NCI-H1105 treated with DMSO at 0.1 percent for 48 hours (cell line): ENCODE measurements around the gene FGFBP2.
"Not testable (repeated sequence)": the region's sequence is repeated elsewhere in the genome, so short reads cannot be mapped to it uniquely, and the experiment has no call there.

Experiments
- DNase-seq: peaks from one replicate; lab custom pipeline; 2025; lab: John Stamatoyannopoulos, UW

Gene FGFBP2

DNA sequence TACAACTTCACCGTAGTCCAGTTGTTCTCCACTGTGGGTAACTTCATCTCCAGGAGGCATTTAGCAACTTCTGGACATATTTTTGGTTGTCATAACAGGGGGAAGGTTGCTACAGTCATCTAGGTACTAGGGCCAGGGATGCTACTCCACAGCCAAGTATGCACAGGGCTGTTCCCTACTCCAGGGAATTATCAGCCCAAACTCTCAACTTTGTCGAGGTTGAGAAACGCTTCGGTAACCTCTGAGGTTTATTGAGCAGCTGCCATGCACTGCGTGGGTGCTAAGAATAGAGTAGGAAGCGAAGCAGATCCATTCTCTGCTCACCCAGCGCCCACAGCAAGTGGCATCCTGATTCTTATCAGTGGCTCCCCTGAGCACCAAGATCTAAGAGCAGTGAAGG is 32.7 kb downstream of the FGFBP2 start:
- DNase-seq: no peak

DNA sequence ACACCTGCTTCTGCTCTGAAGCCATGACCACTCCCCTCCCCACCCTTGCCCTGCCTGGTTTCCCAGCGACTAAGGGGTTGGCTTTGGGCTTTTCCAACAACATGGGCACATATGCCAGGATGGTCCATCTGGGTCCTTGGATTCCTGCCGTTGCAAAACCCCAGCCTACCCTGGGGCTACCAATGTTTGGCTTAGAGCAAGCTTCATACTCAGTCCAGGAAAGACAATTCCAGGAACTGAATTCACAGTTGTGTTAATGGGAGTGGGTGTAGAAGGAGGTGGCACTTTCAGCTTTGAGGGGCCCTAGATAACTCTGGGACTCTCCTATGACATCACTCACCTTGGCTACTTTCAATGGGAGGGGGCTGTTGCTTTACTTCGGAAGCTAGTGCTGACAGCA is 33.4 kb downstream of the FGFBP2 start:
- no peak for DNase-seq

DNA sequence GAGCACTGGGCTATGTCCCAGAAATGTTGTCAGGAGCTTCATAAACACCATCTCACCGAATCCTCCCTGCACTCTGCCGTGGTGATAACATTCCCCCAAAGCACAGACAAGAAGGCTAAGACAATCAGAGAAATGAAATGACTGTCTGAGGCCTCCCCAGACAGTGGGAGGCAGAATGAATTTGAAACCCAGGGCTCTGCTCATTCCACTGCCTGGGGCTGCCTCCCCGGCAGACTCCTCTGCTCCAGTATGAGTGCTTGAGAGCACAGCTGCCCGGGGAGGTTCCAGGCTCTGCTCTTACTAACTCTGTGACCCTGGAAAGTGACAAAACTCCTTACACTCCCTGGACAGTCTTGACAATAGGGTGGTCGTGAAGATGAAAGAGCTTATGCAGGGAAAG is 34.1 kb downstream of the FGFBP2 start:
- no peak for DNase-seq

DNA sequence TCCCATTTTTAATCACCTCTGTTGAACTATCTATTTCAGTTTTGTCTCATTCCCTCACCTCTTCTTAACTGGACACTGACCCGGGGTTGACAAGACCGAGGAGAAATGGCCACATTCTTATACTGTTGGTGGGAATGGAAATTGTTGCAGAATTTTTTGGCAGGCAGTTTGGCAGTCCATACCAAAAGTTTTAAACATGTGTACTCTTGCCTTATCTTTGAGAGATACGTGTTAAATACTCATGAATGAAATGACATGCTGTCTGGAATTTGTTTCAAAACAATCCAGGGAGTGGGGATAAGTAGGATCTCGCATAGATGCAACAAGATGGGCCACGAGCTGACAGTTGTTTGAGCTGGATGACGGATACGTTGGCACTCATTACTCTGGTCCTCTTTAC is 36.5 kb downstream of the FGFBP2 start:
- no peak for DNase-seq

DNA sequence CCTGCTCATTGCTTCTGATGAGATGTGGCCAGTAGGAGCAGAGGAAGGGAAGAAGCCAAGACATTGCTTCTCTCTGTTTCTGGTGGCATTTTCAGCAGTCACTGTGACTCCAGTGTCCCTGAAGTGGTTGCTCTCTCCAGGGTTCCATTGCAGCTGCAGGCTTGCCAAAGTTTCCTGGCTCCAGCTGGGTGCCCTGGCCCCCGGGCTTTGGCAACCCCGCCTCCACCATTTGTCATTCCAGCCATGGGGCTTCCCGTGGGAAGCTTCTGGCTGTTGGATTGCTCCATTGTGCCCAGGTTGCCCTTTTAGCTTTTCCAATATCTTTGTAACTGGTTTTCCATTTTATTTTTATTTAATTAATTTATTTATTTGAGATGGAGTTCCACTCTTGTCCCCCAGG is 37.1 kb downstream of the FGFBP2 start:
- no peak for DNase-seq

DNA sequence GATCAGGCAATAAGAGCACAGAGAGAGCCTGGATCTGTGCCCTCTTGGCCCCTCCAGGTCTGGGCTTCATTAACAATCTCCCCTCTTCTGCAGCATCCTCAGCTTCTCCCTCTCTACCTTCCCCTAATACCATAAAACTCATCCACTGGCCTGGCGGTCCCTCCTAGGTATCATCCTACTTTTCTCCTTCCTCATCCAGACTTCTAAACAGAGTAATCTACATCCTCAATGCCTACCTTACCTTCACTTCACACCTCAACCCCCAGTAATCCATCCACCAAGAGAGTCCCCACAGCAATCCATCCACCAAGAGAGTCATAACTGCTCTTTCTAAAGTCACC is 41.4 kb downstream of the FGFBP2 start:
- DNase-seq: no peak

DNA sequence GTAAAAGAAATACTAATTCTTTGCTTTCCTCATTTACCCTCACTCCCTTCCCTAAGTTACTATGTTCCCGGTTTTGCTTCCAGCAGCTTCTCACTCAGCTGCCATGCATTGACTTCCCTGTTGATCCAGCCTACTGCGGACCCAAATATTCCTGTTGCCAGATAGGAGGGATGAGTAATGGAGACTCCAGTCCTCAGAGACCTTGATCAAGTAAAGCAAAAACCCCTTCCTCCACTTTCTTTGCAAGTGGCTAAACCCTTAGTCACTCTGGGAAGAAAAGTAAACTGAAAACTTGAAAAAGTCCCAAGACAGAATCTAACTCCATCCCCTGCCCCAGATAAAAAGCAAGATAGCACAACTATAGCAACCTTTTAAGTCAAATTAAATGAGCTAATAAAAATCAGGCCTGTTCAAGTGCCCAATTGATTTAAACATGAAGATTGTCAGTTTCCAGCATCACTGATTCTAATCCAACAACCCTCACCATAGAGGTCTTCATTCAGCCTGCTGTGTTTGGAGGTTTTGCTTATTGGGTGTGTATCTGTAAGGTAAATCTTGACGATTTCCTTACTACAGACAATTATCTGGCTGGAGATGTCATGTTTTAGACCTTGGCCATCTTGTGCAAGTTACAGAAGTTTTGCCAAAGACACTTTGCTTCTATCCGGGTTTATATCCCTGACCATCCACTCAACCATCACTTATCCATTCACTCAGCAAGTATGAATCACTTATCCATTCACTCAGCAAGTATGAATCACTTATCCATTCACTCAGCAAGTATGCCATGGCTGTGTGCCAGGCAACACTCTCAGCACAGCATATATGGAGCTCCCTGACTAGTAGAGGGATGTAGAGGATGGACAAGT is 42.0 kb downstream of the FGFBP2 start:
- DNase-seq: peak; percentile 34

DNA sequence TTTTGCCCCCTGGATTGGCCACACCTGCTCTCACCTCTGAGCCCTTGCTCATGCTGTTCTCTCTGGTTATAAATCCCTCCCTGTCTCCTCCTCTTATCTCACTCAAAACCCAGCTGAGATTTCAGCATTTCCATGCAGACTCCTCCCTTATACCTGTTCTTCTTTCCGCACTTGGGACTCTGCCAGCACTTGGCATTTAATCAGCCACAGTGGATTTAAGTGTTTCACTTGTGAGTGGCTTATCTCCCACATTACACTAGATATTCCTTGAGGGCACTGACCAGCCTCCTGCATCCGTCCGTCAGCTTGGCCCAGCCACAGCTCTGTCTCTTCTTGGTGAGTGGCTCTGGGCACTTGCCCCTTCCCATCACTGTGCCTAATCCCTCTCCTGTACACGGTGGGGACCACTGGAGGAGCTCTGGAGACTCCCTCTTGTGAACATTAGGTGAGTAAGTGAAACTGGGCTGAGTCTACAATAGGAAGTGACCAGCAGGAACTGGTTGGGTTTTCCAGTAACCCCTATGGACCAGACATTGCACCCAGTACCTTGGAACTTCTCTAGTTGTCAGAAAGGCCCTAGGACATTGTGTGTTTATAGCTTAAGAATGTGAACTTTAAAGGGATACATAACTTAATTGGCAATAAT is 44.4 kb downstream of the FGFBP2 start:
- no peak for DNase-seq

DNA sequence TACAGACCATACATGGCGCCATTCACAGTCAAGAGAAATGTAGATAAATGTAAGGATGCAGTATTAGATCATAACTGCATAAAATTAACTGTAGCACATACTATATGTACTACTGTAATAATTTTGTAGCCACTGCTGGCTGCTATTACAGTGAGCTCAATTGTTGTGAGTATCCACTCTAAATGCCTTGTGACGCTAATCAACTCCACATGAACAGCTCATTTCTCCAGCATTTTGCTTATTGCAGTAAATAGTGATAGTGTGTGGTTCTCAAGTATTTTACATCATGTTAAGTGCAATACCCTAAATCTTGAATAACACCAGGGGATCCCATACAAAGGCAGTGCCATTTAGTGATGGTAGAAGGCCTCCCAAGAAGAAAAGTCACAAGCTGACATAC is 45.7 kb downstream of the FGFBP2 start:
- DNase-seq: no peak

DNA sequence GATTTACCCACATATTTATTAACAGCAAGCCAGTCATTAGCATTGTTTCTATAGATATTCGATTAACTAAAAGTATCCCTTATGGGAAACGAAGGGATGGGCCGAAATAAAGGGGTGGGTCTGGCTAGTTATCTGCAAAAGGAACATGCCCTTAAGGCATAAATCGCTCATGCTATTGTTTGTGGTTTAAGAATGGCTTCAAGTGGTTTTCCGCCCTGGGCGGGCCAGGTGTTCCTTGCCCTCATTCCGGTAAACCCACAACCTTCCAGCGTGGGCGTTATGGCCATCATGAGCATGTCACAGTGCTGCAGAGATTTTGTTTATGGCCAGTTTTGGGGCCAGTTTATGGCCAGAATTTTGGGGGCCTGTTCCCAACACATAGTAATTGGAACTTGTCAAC is 46.6 kb downstream of the FGFBP2 start:
- not testable (repeated sequence) for DNase-seq

DNA sequence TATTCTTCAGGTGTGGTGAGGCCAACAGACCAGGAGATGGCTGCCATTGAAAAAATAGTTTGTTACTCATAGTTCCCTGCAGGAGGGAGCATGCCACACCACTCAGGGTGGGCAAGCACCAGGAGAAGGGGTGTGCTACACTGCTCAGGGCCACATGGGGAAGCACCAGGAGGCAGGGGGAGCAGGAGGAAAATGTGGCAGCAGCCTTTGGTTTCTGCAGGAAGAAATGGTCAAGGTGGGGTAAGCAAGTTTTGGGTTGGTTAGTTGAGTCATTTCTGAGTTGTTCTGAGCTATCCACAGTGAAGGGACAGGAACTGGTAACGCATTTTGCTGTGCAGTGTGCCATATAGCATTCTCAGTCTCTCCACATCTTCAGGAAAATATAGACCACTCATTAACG is 48.2 kb downstream of the FGFBP2 start:
- no peak for DNase-seq

DNA sequence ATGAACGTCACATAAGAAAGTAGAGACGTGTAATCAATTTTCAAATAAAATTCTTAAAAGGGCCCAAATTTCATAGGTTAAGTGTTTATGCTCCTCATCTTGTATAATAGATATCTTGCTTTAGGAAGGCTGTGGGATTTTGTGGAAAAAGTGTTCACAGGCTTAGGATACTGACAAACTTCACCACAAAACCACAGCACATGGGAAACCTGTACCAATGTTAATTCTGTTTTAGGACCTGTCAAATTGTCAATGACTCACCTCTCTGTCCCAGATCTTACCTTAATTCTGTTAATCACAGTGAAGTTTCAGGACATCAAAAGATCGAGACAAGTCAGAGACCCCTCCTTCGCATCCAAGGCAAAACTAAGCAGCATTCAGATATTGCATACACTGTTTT is 48.7 kb downstream of the FGFBP2 start:
- no peak for DNase-seq

DNA sequence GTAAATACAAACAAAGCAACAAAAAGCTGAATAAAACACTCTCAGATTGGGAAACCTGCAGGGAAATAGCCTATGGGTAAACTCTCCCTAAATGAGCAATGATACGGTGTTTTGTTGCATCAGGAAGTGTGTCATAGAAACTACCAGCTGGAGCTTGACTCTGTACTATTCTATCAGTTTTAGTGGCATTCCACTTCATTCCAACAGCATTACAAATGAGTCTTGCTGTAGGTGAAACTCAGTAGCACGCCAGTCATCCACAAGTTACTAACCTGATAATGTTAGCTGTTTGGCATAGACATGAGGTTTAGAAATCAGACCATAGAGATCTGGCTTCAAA is 49.4 kb downstream of the FGFBP2 start:
- no peak for DNase-seq

DNA sequence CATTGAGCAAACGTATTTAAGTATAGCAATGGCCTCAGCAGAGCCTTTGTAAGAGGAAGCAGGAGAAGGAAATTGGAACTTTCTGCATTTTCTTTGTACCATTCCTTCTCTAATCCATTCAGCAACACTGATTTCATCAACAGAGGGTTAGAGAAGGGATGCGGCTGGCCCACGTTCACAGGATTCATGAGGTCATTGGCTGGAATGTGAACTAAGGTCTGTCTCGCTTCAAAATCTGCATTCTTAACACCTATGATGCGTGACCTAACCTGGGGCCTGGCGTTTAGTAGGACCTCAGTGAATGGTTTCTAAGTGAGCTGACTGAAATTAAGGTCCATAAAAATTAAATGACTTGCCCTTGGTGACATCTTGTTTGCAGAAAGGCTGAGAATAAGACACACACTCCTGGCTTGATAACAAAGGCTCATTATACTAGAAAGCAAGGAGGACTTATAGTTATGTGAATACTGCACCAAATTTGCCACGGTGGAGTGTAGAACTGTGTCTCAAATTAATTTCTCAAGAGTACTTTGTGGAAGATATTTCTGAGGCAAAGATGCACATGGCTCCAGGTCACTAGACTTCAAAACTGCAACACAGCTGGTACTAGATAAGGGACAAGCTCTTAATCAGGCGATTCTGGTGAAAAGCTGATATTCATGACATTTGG is 49.9 kb downstream of the FGFBP2 start:
- no peak for DNase-seq

DNA sequence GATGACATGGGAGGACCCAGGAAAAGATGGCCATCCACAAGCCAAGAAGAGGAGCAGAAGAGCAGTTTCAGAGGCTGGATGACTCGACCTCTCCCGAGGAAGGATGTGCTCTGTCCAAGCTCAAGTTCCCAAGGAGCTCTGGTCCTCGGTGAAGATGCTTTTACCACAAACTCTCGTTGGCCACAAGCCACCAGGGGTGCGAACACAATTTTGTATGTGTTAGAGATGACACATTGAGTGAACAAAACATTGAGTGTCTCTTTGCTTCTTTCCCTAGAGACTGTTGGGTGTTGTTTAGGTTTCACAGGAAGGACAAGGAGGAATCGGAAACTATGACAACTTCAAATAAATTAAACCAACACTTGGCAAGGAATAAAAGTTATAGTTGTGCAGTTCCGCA is 50.7 kb downstream of the FGFBP2 start:
- no peak for DNase-seq
